AG10803 (cell line): ENCODE results near the gene SPSB4.

Experiments used
- DNase-seq: peaks from one replicate; pipeline ENCODE4 v3.0.0; 2010; ENCODE audit warnings: low read depth
- H3K4me3 ChIP-seq: 2 replicates; pipeline ENCODE4 v1.5.1; 2011; ENCODE audit warnings: mild to moderate bottlenecking, low read length, control low read depth
- TF ChIP-seq, protein P1 (sequence below): conservative IDR thresholded peaks from 2 replicates; pipeline ENCODE4 v1.5.1; 2011; ENCODE audit warnings: mild to moderate bottlenecking, low read length, control low read depth, inconsistent platforms

SPSB4 gene

DNA sequence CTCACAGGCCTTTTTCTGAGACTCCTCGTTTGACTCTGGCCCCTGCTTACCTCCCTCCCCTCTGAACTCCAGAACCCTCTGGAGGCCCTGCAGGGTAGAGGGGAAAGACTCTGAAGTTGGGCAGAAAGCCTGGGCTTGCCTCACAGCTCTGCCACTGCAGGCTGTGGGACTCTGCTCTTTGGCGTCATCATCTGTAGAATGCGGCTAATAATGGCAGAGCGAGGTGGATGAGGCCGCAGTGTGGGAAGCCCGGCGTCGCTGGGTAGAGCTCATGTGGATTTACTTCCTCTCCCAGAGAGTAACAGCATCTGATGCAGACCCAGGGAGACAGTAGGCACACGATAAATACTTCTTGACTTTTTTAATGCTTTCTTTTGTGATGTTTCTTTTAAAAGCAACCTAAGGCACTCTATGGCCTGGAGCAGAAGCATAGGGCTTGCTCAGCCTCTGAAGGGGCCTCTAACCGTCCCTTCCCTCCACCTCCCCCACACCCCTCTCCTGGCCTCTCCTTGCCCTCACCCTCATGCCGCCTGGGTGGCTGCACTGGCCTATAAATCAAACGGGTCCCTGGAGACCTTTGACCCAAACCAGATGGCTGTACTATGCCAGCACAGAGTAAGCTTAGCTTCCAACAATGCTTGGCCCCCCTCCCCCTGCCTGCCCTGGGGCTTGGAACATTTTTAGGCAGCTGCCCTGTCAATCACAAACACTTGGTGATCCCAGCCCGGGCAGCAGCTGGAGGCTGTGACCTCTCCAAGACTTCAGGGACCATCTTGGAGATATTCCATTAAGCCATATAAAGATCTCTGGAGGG, 32.9 kb downstream of the SPSB4 start:
- no peak overlapping the region for H3K4me3 ChIP-seq
- TF ChIP-seq, protein P1, sequence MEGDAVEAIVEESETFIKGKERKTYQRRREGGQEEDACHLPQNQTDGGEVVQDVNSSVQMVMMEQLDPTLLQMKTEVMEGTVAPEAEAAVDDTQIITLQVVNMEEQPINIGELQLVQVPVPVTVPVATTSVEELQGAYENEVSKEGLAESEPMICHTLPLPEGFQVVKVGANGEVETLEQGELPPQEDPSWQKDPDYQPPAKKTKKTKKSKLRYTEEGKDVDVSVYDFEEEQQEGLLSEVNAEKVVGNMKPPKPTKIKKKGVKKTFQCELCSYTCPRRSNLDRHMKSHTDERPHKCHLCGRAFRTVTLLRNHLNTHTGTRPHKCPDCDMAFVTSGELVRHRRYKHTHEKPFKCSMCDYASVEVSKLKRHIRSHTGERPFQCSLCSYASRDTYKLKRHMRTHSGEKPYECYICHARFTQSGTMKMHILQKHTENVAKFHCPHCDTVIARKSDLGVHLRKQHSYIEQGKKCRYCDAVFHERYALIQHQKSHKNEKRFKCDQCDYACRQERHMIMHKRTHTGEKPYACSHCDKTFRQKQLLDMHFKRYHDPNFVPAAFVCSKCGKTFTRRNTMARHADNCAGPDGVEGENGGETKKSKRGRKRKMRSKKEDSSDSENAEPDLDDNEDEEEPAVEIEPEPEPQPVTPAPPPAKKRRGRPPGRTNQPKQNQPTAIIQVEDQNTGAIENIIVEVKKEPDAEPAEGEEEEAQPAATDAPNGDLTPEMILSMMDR = no peak
- no peak for DNase-seq

DNA sequence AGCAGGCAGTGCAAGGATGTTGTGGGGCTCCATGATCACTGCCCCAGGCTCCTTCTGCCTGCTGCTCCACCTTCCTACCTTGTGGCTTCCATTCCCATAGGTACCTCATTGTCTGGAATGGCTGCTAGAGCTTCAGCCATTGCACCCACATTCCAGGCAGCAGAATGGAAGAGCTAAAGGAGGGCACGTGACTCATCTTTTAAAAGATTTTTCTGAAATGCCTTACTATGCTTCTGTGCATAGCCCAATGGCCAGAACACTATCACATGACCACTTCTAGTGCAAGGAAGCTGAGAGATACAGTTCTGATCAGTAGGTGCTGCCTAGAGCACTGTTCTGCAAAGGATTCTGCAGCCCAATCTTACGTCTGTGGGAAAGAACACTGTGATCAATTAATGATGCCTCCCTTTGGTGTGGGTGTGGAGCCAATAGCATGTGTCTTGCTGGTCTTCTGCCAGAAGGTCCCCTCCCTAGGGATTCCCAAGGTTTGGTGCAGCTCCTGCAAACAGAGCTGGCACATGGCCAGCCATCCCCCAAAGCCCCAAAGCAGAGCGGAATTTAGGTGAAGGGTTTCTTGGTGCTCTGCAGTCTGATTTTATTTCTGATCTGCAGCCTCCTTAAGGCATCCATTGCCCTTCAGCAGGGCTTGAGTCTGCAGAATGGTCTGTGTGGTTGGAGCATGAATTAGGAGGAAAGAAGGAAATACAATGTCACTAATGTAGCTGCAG, 34.4 kb downstream of the SPSB4 start:
- TF ChIP-seq, protein P1 = no peak
- DNase-seq = no peak
- H3K4me3 ChIP-seq = no peak overlapping the region

DNA sequence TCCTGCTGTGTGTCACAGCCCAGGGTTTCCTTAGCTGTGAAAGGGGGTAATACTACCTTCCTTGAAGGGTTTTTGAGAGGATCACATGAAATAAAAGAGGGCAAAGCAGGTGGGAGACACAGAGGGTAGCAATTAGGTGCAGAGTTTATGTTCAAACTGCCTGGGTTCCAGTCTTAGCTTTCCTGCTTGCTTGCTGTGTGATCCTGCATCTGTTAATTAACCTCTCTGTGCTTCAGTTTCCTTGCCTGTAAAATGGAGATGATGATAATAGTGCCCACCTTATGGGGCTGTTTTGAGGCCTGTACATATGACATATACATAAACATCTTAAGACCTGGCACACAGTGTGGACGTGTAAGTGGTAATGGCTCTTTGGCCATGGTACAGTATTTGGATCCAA, 35.0 kb downstream of the SPSB4 start:
- TF ChIP-seq, protein P1 = no peak
- DNase-seq = no peak
- no peak overlapping the region for H3K4me3 ChIP-seq

DNA sequence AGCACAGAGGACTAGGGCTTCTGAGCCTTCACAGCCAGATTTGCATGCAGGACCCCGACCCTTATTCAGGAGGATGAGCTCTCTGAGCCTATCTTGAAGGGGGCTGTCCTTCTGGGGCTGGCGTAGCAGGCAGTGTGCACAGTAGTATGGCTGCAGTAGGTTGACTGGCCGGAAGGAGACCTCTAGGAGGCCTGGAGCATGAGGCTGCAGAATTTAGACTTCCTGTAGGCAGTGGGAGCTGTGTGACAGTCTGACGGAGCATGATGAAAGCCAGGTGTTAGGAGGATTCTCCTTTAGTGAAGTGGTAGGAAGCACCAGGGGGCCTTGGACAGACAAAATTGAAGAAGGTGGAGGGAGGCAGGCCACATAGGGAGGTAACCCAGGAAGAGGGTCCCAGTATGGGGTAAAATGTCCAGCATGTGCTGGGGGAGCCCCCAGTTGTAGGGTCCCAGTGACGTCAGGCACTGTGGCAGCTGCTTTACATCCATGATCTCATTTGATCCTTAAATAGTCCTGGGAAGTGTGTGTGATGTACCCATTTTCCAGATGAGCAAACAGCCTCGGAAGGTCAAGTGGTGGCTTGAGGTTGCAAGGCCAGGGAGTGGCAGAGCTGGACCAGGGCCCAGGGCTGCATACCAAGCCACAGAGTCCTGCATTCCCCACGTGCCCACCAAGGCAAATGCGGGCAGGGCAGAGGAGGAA, 36.1 kb downstream of the SPSB4 start:
- H3K4me3 ChIP-seq = no peak overlapping the region
- TF ChIP-seq, protein P1 = no peak
- no peak for DNase-seq

DNA sequence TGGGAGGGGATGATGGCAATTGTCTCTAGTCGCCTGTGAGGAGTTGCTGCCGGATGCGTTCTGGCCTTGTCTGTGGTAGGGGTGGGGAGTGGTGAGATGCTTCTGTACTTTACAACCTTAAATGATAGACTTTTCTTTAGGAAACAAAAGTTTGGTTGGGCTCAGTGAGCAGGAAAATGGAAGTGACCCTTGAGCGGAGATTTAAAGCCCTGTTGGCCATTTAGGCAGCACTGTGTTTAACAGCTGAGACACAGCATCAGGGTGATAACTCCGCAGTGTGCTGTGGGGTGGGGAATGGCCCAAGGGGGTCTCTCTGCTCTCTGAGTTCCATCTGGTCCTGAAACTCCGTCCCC, 36.6 kb downstream of the SPSB4 start:
- TF ChIP-seq, protein P1 = no peak
- H3K4me3 ChIP-seq = no peak overlapping the region
- no peak for DNase-seq

DNA sequence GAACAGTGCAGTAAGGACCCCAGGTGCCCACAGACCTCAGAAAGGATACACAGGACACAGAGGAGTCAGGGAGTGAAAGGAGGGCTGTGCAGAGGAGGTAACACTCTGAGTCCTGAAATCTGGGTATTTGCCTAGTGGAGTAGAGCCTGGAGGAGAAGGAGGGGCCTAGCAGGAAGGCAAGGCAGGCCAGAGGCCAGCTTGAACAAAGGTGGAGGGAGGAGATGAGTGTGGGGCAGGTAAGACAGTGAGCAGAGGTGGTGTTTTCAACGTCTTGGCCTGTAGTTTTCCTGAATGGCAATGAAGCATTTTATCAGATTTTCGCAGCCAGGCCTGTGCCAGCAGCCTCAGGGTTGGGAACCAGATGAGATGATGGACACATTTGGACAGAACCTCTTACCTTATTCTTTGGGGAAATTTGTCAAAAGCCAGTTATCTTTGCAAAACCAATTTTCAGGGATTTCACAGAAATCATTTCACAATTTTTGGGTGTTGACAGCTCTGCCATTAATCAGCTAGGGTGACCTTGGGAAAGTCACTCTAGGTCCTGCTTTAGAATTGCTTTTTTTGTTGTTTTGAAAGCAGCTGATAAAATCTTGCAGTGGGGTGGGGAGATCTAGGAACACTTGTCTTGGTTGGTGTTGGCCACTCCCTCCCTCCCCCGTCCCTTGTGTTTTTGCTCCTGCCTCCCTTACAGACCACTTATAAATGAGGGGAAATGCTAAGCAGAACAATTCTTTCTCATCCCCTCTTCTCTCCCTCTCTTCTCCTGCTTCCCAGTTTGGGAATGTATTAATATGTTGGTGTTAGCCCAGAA, 38.4 kb downstream of the SPSB4 start:
- TF ChIP-seq, protein P1 = no peak
- no peak for DNase-seq
- no peak overlapping the region for H3K4me3 ChIP-seq
